ENCODE data around the gene CACNA1F.

CACNA1F gene

GRCh38 chrX:49257074-49257790, 24.1 kb upstream of the CACNA1F start:
- no peak for DNase-seq

GRCh38 chrX:49256268-49256995, 23.3 kb upstream of the CACNA1F start:
- no peak for DNase-seq

- DNase-seq: no peak
Observed at GRCh38 chrX:49254639-49255038, 21.5 kb upstream of the CACNA1F start.

GRCh38 chrX:49251325-49251724, 18.2 kb upstream of the CACNA1F start:
- no peak for DNase-seq

GRCh38 chrX:49250578-49250977, 17.4 kb upstream of the CACNA1F start:
- no peak for DNase-seq

GRCh38 chrX:49250066-49250465, 16.9 kb upstream of the CACNA1F start:
- no peak for DNase-seq

- no peak for DNase-seq
Observed at GRCh38 chrX:49249616-49250015, 16.5 kb upstream of the CACNA1F start.

GRCh38 chrX:49249071-49249470, 15.9 kb upstream of the CACNA1F start:
- no peak for DNase-seq

GRCh38 chrX:49247916-49248811, 15.0 kb upstream of the CACNA1F start:
- no peak for DNase-seq

- no peak for DNase-seq
Observed at GRCh38 chrX:49247346-49247745, 14.2 kb upstream of the CACNA1F start.

GRCh38 chrX:49246541-49246940, 13.4 kb upstream of the CACNA1F start:
- DNase-seq: no peak

GRCh38 chrX:49244207-49244606, 11.1 kb upstream of the CACNA1F start:
- no peak for DNase-seq

GRCh38 chrX:49243166-49243565, 10.0 kb upstream of the CACNA1F start:
- no peak for DNase-seq

- DNase-seq: no peak
Observed at GRCh38 chrX:49242545-49243066, 9.5 kb upstream of the CACNA1F start.

- DNase-seq: no peak
Observed at GRCh38 chrX:49238735-49239134, 5.6 kb upstream of the CACNA1F start.

- no peak for DNase-seq
Observed at GRCh38 chrX:49237060-49237459, 3.9 kb upstream of the CACNA1F start.

GRCh38 chrX:49233887-49234555, 881 bp upstream of the CACNA1F start:
- DNase-seq: no peak

- DNase-seq: no peak
Observed at GRCh38 chrX:49232525-49232924, 615 bp downstream of the CACNA1F start.

- no peak for DNase-seq
Observed at GRCh38 chrX:49231333-49232000, 1.7 kb downstream of the CACNA1F start.

- DNase-seq: no peak
Observed at GRCh38 chrX:49230500-49231232, 2.5 kb downstream of the CACNA1F start.

GRCh38 chrX:49228185-49228584, 5.0 kb downstream of the CACNA1F start:
- no peak for DNase-seq
